Measurements from ENCODE around the gene TSHR. TPM values are rescaled to one million over a fixed set of nuclear protein-coding genes. Genes with fewer than 3 reads are reported as not detected.

The TSHR gene
- total and polyA plus RNA-seq, 2 of the 13 experiments (the other 11 are each of a cell fraction or from before 2014, with no cell fraction given), result not detected

DNA sequence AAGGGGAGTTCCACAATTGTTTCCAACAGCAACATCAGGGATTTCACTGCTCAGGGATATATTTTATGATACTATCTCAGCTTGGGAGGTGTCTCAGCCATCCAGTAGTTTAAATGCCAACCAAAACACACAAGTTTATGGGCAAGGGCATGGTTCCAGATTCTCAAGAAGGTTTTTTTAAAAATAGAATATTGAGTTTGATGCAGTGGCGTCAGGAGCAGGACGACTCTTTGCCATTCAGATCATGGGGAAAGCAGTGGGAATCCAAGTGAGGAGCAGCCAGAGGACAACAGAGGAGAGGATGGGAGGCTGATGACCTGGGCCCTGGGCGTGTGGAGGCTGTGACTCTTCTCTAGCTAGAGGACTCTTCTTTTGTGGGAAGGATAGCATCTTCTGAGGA is 25.7 kb downstream of the TSHR start:
- no peaks in the 10 kb centered on the region for H4K20me1 ChIP-seq (ENCODE audit: insufficient read depth, low read length)
- intact Hi-C loops (cut with micrococcal nuclease; ENCODE audit: unreplicated experiment), result no loop called here
- H3K9me3 ChIP-seq (ENCODE audit: low read length), result no peaks in the 10 kb centered on the region
- no peaks in the 10 kb centered on the region for H3K79me2 ChIP-seq (ENCODE audit: insufficient read depth, low read length)
- H3K9ac ChIP-seq (ENCODE audit: insufficient read depth, low read depth, low read length), result no peak overlapping the region
- no peak for FAIRE-seq
- no peaks in the 10 kb centered on the region for H3K36me3 ChIP-seq (replicated peaks in 1 of 2; ENCODE audit: control insufficient read depth in 1 of 2, insufficient read depth in 2 of 2, low read length in 2 of 2)
- no TSS peak for BruUV-seq (replicated peaks)
- WGBS (ENCODE audit: low lambda C conversion rate), result 35% methylated on average over 3 of the region's 3 CpGs
- H2AFZ ChIP-seq (ENCODE audit: low read length), result no peak overlapping the region
- H3K27me3 ChIP-seq (ENCODE audit: control insufficient read depth in 1 of 2, insufficient read depth in 2 of 2, low read length in 2 of 2), result 0 out of 5 replicates have a peak, but pooled peaks cover 0 to 7% of the 10 kb centered on the region in 2 experiments
- ATAC-seq, result no peak
- H3K4me3 ChIP-seq (replicated peaks in 1 of 3; ENCODE audit: insufficient read depth in 1 of 3, low read depth in 2 of 3, low read length in 3 of 3), result no peak overlapping the region
- TF ChIP-seq, protein P1, sequence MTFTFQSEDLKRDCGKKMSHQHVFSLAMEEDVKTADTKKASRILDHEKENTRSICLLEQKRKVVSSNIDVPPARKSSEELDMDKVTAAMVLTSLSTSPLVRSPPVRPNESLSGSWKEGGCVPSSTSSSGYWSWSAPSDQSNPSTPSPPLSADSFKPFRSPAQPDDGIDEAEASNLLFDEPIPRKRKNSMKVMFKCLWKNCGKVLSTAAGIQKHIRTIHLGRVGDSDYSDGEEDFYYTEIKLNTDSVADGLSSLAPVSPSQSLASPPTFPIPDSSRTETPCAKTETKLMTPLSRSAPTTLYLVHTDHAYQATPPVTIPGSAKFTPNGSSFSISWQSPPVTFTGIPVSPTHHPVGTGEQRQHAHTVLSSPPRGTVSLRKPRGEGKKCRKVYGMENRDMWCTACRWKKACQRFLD (CRISPR knock-in tag; IDR thresholded peaks at IDR 0.05; ENCODE audit: borderline replicate concordance), result no peak
- TF ChIP-seq ZNF484 (CRISPR knock-in tag; IDR thresholded peaks at IDR 0.05; ENCODE audit: borderline replicate concordance, low read depth) (no peak), RFX3 (CRISPR knock-in tag; IDR thresholded peaks at IDR 0.05) (no peak), ZNF33B (CRISPR knock-in tag; IDR thresholded peaks at IDR 0.05) (no peak), ZFAT (CRISPR knock-in tag; conservative IDR thresholded peaks at IDR 0.05) (no peak), ZFY (CRISPR knock-in tag; IDR thresholded peaks at IDR 0.05) (no peak), SNRNP70 (IDR thresholded peaks at IDR 0.05; ENCODE audit: low read depth, low read length) (no peak), NR2C2 (CRISPR knock-in tag; IDR thresholded peaks at IDR 0.05; ENCODE audit: borderline replicate concordance) (no peak), TBX2 (CRISPR knock-in tag; IDR thresholded peaks at IDR 0.05; ENCODE audit: borderline replicate concordance) (no peak), ZNF33A (CRISPR knock-in tag; IDR thresholded peaks at IDR 0.05; ENCODE audit: borderline replicate concordance) (no peak), CCDC6 (CRISPR knock-in tag; IDR thresholded peaks at IDR 0.05) (no peak), RARG (CRISPR knock-in tag; IDR thresholded peaks at IDR 0.05; ENCODE audit: low read depth) (no peak), ZBTB20 (CRISPR knock-in tag; IDR thresholded peaks at IDR 0.05; ENCODE audit: borderline replicate concordance, low read depth) (no peak)
- TF ChIP-seq, protein P2, sequence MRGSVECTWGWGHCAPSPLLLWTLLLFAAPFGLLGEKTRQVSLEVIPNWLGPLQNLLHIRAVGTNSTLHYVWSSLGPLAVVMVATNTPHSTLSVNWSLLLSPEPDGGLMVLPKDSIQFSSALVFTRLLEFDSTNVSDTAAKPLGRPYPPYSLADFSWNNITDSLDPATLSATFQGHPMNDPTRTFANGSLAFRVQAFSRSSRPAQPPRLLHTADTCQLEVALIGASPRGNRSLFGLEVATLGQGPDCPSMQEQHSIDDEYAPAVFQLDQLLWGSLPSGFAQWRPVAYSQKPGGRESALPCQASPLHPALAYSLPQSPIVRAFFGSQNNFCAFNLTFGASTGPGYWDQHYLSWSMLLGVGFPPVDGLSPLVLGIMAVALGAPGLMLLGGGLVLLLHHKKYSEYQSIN (CRISPR knock-in tag; IDR thresholded peaks at IDR 0.05; ENCODE audit: borderline replicate concordance), result no peak
- TF ChIP-seq, protein P3, sequence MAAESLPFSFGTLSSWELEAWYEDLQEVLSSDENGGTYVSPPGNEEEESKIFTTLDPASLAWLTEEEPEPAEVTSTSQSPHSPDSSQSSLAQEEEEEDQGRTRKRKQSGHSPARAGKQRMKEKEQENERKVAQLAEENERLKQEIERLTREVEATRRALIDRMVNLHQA (CRISPR knock-in tag; IDR thresholded peaks at IDR 0.05), result no peak
- TF ChIP-seq, protein P4, sequence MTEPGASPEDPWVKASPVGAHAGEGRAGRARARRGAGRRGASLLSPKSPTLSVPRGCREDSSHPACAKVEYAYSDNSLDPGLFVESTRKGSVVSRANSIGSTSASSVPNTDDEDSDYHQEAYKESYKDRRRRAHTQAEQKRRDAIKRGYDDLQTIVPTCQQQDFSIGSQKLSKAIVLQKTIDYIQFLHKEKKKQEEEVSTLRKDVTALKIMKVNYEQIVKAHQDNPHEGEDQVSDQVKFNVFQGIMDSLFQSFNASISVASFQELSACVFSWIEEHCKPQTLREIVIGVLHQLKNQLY (CRISPR knock-in tag; IDR thresholded peaks at IDR 0.05), result no peak
- TF ChIP-seq, protein P5, sequence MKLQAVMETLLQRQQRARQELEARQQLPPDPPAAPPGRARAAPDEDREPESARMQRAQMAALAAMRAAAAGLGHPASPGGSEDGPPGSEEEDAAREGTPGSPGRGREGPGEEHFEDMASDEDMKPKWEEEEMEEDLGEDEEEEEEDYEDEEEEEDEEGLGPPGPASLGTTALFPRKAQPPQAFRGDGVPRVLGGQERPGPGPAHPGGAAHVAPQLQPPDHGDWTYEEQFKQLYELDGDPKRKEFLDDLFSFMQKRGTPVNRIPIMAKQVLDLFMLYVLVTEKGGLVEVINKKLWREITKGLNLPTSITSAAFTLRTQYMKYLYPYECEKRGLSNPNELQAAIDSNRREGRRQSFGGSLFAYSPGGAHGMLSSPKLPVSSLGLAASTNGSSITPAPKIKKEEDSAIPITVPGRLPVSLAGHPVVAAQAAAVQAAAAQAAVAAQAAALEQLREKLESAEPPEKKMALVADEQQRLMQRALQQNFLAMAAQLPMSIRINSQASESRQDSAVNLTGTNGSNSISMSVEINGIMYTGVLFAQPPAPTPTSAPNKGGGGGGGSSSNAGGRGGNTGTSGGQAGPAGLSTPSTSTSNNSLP (IDR thresholded peaks at IDR 0.05; ENCODE audit: low read depth, low read length), result no peak
- TF ChIP-seq, protein P6, sequence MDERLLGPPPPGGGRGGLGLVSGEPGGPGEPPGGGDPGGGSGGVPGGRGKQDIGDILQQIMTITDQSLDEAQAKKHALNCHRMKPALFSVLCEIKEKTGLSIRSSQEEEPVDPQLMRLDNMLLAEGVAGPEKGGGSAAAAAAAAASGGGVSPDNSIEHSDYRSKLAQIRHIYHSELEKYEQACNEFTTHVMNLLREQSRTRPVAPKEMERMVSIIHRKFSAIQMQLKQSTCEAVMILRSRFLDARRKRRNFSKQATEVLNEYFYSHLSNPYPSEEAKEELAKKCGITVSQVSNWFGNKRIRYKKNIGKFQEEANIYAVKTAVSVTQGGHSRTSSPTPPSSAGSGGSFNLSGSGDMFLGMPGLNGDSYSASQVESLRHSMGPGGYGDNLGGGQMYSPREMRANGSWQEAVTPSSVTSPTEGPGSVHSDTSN (CRISPR knock-in tag; IDR thresholded peaks at IDR 0.05), result no peak
- CTCF ChIA-PET (ENCODE audit: low intra/inter-chr PET ratio, low total read pairs), result no interaction called here
- H3K4me1 ChIP-seq (ENCODE audit: insufficient read depth, low read length), result no peaks in the 10 kb centered on the region
- H3K4me2 ChIP-seq (ENCODE audit: low read depth, low read length), result no peak overlapping the region
- POLR2A ChIA-PET, result no interaction called here
- no peak overlapping the region for H3K27ac ChIP-seq (ENCODE audit: extremely low read length, insufficient read depth, low read length)
- DNase-seq (ENCODE audit: low spot score), result no peak
- in situ Hi-C loops (cut with HindIII; ENCODE audit: extremely low pct_ligation_motif_present, low pct_unique_long_range_greater_than_20kb), result no loop called here

All from HepG2 (cell line).